Medulla oblongata (tissue), 1 donor: ENCODE results near the gene HEATR1.
"Not testable (repeated sequence)": the region's sequence is repeated elsewhere in the genome, so short reads cannot be mapped to it uniquely, and the experiment has no call there.

Experiments
- DNase-seq: peaks from one replicate; pipeline ENCODE4 v3.0.0-alpha.2; 2015; ENCODE audit errors: extremely low spot score

Gene HEATR1, protein sequence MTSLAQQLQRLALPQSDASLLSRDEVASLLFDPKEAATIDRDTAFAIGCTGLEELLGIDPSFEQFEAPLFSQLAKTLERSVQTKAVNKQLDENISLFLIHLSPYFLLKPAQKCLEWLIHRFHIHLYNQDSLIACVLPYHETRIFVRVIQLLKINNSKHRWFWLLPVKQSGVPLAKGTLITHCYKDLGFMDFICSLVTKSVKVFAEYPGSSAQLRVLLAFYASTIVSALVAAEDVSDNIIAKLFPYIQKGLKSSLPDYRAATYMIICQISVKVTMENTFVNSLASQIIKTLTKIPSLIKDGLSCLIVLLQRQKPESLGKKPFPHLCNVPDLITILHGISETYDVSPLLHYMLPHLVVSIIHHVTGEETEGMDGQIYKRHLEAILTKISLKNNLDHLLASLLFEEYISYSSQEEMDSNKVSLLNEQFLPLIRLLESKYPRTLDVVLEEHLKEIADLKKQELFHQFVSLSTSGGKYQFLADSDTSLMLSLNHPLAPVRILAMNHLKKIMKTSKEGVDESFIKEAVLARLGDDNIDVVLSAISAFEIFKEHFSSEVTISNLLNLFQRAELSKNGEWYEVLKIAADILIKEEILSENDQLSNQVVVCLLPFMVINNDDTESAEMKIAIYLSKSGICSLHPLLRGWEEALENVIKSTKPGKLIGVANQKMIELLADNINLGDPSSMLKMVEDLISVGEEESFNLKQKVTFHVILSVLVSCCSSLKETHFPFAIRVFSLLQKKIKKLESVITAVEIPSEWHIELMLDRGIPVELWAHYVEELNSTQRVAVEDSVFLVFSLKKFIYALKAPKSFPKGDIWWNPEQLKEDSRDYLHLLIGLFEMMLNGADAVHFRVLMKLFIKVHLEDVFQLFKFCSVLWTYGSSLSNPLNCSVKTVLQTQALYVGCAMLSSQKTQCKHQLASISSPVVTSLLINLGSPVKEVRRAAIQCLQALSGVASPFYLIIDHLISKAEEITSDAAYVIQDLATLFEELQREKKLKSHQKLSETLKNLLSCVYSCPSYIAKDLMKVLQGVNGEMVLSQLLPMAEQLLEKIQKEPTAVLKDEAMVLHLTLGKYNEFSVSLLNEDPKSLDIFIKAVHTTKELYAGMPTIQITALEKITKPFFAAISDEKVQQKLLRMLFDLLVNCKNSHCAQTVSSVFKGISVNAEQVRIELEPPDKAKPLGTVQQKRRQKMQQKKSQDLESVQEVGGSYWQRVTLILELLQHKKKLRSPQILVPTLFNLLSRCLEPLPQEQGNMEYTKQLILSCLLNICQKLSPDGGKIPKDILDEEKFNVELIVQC (N-terminal part only)

DNA sequence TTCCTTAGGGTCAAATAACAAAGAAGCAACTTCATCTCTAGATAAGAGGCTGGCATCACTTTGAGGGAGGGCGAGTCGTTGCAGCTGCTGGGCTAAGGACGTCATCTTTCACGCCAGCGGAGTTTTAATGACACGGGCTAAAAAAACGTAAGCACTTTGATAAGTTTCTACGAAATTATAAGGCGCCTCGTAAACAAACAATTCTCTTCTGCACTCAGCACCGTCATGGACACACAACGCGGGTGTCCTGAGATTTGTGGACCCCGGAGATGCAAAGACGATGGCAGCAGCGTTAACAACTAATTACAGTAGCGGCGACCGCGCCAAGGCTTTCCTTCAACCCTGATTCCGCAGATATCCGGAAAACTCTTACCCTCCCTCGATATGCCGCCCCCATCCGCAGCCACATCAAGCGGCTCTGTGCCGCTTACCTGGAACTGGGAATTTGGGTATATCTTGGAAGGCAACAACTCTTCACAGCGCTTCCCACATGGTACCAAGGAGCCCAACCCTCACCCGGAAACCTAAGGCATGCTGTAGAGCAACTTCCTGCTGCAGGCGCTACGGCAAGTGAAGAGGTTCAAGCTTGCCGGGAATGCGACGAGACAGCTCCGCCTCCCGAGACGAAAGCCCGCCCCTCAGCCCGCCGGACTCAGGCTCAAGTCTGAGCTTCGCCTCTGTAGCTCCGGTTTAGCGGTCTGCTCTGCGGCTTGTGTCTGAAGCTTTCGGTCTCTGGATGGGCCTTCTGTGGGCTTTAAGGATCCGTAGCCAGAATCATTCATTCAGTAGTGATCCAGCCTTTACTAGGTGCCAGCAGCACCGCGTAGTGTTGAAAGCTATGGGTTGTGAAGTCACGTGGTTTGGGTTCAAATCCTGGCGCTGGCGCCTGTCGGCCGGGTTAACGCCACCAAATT lies at the start of gene HEATR1:
Gene HEATR1, minus strand, starts transcription at position 526 of the 914 bp plus-strand sequence. Its CDS starts 421 bp downstream, at position 105.
- DNase-seq: peak; percentile 97

GRCh38 chr1:236645016-236645680 lies 40.8 kb upstream of the HEATR1 start:
- DNase-seq: no peak

- no peak for DNase-seq
Measured at GRCh38 chr1:236642763-236643162, 38.4 kb upstream of the HEATR1 start.

DNA sequence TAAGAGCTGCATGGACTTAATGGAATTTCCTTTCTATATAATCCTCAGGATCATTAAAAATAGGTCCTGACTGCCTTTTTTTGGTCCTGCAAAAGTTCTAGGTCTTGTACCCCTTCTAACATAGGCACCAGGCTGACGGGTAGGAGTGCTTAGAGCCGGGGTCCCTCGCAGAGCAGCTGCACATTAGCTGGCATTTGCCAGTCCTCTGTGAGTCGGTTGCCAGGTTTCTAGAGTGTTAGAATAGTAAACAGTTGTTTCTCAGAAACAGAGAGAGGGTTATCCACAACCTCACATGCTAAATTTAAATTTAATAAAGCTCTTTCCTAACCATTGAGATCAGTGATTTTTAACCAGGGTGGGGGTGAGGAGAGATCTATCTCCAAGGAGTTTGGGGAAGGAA lies 35.4 kb upstream of the HEATR1 start:
- peak; percentile 20 for DNase-seq

DNA sequence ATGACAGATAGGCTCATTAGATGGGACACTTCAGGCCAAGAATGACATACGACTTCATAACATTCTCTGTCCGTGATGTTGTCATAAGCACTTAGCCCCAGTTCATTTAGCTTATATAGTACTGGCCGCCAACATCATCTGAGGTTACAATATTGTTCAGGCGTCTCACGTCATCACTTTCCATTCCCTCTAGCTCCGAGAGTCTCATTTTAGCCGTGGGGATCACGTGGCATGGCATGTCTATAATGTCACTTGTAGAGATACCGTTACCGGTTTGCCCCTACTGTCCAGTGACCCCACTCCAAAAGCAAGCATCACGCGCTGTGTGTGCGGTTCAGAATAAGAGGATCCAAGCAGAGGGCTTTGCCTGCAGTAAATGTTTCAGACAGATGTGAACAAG lies 34.6 kb upstream of the HEATR1 start:
- no peak for DNase-seq

DNA sequence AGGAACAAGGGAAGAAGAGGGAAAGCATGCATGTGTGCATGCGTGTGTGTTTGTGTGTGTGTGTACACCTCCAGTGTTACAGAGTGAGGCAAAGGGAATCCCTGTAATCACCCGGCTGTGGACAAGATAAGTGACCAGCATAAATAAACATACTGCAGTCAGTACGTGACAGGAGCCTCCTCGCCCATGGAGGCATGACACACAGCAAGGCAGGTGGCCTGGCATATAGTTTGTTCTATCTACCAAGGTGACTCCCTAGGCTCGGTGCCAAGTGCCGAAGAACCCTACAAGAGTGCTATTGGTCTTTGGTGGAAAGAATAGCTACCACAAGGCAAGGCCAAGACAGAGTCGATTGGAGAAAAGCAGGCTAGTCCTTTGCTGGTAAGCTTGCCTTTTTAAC lies 31.7 kb upstream of the HEATR1 start:
- DNase-seq: no peak

DNA sequence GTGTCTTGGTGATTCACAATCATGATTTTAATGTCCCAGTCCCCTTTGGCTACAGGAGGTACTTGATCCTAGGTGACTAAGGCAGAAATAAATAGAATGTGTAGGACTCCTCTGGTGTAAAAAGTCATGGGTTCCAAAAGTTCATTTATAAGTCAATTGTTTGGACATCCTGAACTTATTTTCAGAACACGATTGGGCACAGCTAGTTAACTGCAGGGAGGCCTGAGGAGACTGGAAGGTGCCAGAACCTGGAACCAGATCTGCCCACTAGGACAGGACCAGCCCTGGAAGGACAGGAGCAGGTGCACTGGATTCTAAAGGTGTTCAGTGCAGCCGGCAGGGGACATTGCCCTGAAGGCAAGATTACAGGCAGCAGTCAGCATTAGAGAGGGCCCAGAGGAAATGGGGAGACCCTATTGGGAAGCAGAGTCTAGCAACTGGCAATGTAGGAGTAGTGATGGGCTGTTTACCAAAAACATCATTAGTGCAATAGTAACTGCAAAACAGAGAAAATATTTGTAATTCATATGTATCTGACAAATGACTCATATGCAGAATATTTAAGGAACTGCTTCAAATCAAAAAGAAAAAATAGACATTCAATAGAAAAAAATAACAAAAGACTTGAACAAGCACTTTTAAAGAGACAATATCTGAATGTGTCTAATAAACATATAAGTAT lies 23.6 kb upstream of the HEATR1 start:
- no peak for DNase-seq

GRCh38 chr1:236623371-236624166 lies 19.3 kb upstream of the HEATR1 start:
- no peak for DNase-seq

DNA sequence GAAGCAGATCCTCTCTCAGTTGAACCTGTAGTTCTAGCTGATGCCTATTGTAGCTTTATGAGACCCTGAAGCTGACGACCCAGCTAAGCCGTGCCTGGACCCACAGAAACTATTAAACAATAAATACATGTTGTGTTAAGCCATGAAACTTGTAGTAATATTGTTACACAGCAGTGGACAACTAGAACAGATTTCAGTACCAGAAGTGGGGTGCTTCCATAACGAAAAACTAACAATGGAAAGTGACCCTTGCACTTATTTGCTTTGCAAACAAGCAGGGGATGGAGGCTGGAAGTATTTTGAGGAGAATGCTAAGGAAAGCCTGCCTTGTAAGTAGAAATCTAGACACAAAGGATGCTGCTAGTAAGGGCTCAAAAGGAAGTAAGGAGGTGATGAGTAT lies 18.1 kb upstream of the HEATR1 start:
- no peak for DNase-seq

GRCh38 chr1:236619398-236619797 lies 15.1 kb upstream of the HEATR1 start:
- no peak for DNase-seq

DNA sequence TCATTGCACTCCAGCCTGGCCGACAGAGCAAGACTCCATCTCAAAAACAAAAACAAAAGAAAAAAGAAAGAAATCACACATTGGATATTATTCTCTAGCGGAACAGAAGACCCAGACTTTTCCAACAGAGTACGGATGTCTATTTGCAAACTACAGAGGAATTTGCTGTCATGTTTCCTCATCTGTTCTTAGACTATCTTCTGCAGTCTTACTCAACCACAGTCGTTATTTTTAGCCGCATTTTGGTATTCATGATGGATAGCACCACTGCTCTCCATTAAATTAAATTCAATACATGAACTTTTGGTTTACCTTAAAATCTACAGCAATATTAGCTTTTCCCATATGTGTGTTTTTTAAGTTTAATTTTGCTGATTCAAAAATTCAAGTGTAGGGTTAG lies 14.2 kb upstream of the HEATR1 start:
- DNase-seq: no peak

- no peak for DNase-seq
Measured at GRCh38 chr1:236615399-236616148, 11.3 kb upstream of the HEATR1 start.

DNA sequence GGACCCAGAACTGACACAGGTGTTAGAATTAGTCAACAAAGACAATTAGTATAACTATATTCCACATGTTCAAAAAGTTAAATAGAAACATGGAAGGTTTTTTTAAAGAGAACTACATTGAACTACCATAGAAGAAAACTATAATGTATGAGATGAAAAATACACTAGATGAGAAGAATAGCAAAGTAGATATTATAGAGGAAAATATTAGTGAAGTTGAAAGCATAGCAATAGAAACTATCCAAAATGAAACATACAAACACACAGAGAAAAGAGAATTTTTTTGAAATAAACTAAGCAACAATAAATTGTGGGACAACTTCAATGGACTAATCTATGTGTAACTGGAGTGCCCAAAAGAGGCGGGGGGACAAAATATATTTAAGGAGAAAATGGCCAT lies 8.0 kb upstream of the HEATR1 start:
- no peak for DNase-seq

DNA sequence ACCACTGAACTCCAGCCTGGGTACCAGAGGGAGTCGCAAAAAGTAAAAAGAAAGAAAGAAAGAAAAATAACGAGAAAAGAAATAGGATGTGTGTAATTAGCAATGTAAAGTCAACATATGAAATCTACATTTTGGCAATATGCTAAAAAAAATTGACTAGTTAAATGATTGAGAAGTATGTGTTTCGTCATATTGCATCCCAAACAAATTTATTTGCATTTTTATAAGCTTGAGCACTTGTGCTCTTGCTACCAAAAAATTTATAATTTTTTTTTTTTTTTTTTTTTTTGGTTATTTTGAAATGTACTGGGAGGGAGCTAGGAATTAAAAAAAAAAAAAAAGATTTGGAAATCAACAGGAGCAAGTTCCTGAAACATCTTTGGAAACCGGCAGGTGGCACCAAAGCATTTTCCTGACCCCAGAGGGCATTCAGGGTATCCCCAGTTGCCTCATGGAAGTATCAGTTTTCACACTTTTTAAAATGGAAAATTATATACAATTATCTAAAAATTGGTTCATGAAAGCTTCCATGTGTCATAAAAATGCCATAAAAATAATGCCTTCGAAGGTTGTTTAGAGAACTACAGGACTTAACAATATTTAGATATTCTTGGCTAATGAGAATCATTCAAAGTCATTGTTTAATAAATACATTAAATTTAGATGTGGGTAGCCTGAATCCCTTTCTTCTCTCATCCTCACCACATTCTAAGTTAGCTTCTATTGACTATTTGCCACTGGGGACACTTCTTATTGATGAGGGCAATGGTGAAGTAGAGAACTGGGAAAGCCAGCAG lies 4.8 kb upstream of the HEATR1 start:
- DNase-seq: peak; percentile 83

- not testable (repeated sequence) for DNase-seq
Measured at GRCh38 chr1:236607597-236607996, 3.3 kb upstream of the HEATR1 start.

DNA sequence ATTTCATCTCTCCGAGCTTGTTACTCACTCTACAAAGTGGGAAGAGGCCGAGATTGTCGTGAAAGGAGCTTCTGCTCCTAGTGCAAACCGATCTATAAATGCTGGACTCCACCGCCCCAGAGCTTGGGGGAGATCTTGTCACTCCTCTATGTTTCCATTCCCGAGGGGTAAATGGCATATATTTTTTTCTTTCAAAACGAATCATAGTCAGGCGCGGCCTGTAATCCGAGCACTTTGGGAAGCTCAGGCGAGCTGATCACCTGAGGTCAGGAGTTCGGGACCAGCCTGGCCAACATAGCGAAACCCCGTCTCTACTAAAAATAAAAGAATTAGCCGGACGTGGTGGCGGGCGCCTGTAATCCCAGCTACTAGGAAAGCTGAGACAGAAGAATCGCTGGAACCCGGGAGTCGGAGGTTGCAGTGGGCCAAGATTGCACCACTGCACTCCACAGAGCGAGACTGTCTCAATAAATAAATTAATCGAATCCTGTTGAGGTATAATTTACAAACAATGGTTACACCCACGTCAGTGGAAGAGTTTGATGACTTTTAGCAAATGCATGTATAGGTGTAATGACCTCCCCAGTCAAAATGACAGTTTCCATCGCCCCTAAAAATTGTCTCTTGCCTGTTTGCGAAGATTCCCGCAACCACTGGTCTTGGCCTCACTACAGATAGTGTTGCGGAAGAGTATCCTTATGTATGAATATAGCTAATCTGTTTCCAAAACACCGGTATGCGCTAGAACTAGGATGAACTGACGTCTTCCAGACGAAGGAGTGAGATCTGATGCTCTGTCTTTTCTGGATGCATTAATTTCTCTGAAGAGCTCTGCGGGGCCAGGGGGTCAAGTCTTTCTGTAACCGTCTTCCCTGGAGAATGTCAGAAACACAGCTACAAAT lies 840 bp upstream of the HEATR1 start:
- DNase-seq: no peak
